Neuronal stem cell (in vitro differentiated cells): ENCODE results near the gene RAB8A.

Source experiments
- DNase-seq: peaks from one replicate; pipeline ENCODE4 v3.0.0-alpha.2; 2013; ENCODE audit warnings: low spot score
- H2AFZ ChIP-seq: one replicate; pipeline ENCODE4 v1.6.1; 2013; ENCODE audit warnings: mild to moderate bottlenecking, low read length, inconsistent platforms
- H2AK5ac ChIP-seq: 2 replicates; pipeline ENCODE4 v1.6.1; 2013; ENCODE audit warnings: low read depth, mild to moderate bottlenecking, inconsistent platforms, low read length, moderate library complexity, mixed read lengths
- H2BK120ac ChIP-seq: 2 replicates; pipeline ENCODE4 v1.6.1; 2013; ENCODE audit warnings: low read depth, mild to moderate bottlenecking, inconsistent platforms, low read length, moderate library complexity, mixed read lengths
- H2BK12ac ChIP-seq: one replicate; pipeline ENCODE4 v1.6.1; 2013; ENCODE audit warnings: low read length, inconsistent platforms
- H2BK15ac ChIP-seq: 2 replicates; pipeline ENCODE4 v1.6.1; 2013; ENCODE audit warnings: mild to moderate bottlenecking, low read length, inconsistent platforms, mixed read lengths
- H2BK5ac ChIP-seq: one replicate; pipeline ENCODE4 v1.6.1; 2013; ENCODE audit warnings: inconsistent platforms, mild to moderate bottlenecking, low read length, moderate library complexity
- H3K14ac ChIP-seq: one replicate; pipeline ENCODE4 v1.6.1; 2013; ENCODE audit warnings: low read length, inconsistent platforms
- H3K18ac ChIP-seq: 2 replicates; pipeline ENCODE4 v1.6.1; 2013; ENCODE audit warnings: low read length, inconsistent platforms
- H3K23ac ChIP-seq: 2 replicates; pipeline ENCODE4 v1.6.1; 2013; ENCODE audit warnings: low read depth, mild to moderate bottlenecking, mixed read lengths, low read length, inconsistent platforms; ENCODE audit not compliant: poor library complexity
- H3K27ac ChIP-seq: replicated peaks from 3 replicates; pipeline ENCODE4 v1.5.1; 2013; ENCODE audit warnings: low read length, inconsistent platforms
- H3K27me3 ChIP-seq, 3 experiments: 2 replicates each; pipeline ENCODE4 v1.6.1; 2013; ENCODE audit warnings: low read length in 3 of 3, mild to moderate bottlenecking in 2 of 3, inconsistent platforms in 1 of 3, low read depth in 1 of 3, mixed read lengths in 1 of 3, moderate library complexity in 1 of 3; ENCODE audit not compliant: control insufficient read depth in 3 of 3, insufficient read depth in 3 of 3
- H3K36me3 ChIP-seq, 2 donors: replicated peaks in 1 of 2; 2 replicates each; pipeline ENCODE4 v1.6.1; 2013; ENCODE audit warnings: low read length in 2 of 2; ENCODE audit not compliant: control insufficient read depth in 2 of 2, insufficient read depth in 2 of 2
- H3K4ac ChIP-seq: 2 replicates; pipeline ENCODE4 v1.6.1; 2013; ENCODE audit warnings: inconsistent platforms, mild to moderate bottlenecking, low read length, moderate library complexity
- H3K4me1 ChIP-seq, 2 donors: 1 replicate in 1 of 2; 2 replicates in 1 of 2; pipeline ENCODE4 v1.6.1; 2013; ENCODE audit warnings: low read length in 2 of 2, low read depth in 1 of 2; ENCODE audit not compliant: control insufficient read depth in 2 of 2, insufficient read depth in 1 of 2
- H3K4me2 ChIP-seq: one replicate; pipeline ENCODE4 v1.6.1; 2013; ENCODE audit warnings: mild to moderate bottlenecking, low read length, inconsistent platforms; ENCODE audit not compliant: insufficient read depth, poor library complexity, severe bottlenecking
- H3K4me3 ChIP-seq, 2 donors: 2 replicates each; pipeline ENCODE4 v1.5.1; 2013; ENCODE audit warnings: low read length in 2 of 2, mild to moderate bottlenecking in 2 of 2, inconsistent platforms in 1 of 2, moderate library complexity in 1 of 2
- H3K79me1 ChIP-seq: one replicate; pipeline ENCODE4 v1.6.1; 2013; ENCODE audit warnings: low read depth, mild to moderate bottlenecking, inconsistent platforms, low read length, moderate library complexity
- H3K9ac ChIP-seq: one replicate; pipeline ENCODE4 v1.6.1; 2013; ENCODE audit warnings: mild to moderate bottlenecking, low read depth, low read length, inconsistent platforms; ENCODE audit not compliant: poor library complexity
- H3K9me3 ChIP-seq, 2 donors: replicated peaks in 1 of 2; 2 replicates each; pipeline versions ENCODE3 to v1.6.1; 2013; ENCODE audit warnings: low read length in 2 of 2, mild to moderate bottlenecking in 2 of 2, inconsistent platforms in 1 of 2, low read depth in 1 of 2, mixed read lengths in 1 of 2, moderate library complexity in 1 of 2; ENCODE audit not compliant: control insufficient read depth in 2 of 2, insufficient read depth in 1 of 2
- H4K8ac ChIP-seq: one replicate; pipeline ENCODE4 v1.6.1; 2013; ENCODE audit warnings: low read depth, mild to moderate bottlenecking, inconsistent platforms, low read length, moderate library complexity
- H4K91ac ChIP-seq: one replicate; pipeline ENCODE4 v1.6.1; 2013; ENCODE audit warnings: low read length, low read depth, mild to moderate bottlenecking, inconsistent platforms; ENCODE audit not compliant: poor library complexity
- WGBS, 2 donors: extraction: QIAGEN DNeasy Blood & Tissue Kit; methylation state at CpG; one replicate each; pipeline ENCODE4 v1.1.7; 2013; ENCODE audit warnings: missing lambda C conversion rate in 2 of 2, mixed read lengths in 1 of 2; ENCODE audit not compliant: insufficient read length in 2 of 2, insufficient replicate concordance in 1 of 2; ENCODE audit errors: extremely low coverage in 2 of 2; 5-methylcytosine and 5-hydroxymethylcytosine counted together

Gene RAB8A

DNA sequence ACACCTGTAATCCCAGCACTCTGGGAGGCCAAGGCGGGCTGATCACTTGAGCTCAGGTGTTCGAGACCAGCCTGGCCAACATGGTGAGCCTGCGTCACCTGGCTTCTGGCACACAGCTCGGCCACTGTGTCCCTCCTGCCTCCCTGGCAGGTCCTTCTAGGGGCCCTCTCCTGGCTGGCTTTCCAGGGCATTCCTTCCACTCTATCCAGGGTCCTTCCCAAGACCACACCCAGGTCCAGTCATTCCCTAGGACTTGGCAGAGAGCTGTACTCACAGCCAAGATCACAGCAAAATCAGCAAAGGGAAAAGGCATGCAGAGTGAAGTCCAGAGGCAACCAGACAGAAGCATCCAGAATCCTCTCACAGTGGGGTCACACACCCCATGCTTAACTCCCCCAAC, 22.1 kb downstream of the RAB8A start:
- no peak overlapping the region for H3K14ac ChIP-seq
- no peak overlapping the region for H3K4me2 ChIP-seq
- no peak overlapping the region for H2BK12ac ChIP-seq
- no peak overlapping the region for H3K23ac ChIP-seq
- no peak overlapping the region for H3K4ac ChIP-seq
- H2BK120ac ChIP-seq = no peak overlapping the region
- H3K18ac ChIP-seq = no peak overlapping the region
- no peak overlapping the region for H2AFZ ChIP-seq
- no peaks in the 10 kb centered on the region for H3K27me3 ChIP-seq
- H2BK5ac ChIP-seq = peak overlapping the region; percentile 62
- no peak overlapping the region for H4K91ac ChIP-seq
- no peak overlapping the region for H4K8ac ChIP-seq
- H3K9me3 ChIP-seq = peaks cover 0 to 3% of the 10 kb centered on the region in 2 donors
- no peak overlapping the region for H2AK5ac ChIP-seq
- H3K79me1 ChIP-seq = no peaks in the 10 kb centered on the region
- DNase-seq = no peak
- no peak overlapping the region for H3K9ac ChIP-seq
- no peak overlapping the region for H2BK15ac ChIP-seq
- H3K4me3 ChIP-seq = no peak overlapping the region
- H3K4me1 ChIP-seq = no peaks in the 10 kb centered on the region
- no peak overlapping the region for H3K27ac ChIP-seq
- no CpG with 5 or more reads among the region's 4 CpGs for WGBS, 2 donors
- peaks cover 39 to 58% of the 10 kb centered on the region in 2 donors for H3K36me3 ChIP-seq

DNA sequence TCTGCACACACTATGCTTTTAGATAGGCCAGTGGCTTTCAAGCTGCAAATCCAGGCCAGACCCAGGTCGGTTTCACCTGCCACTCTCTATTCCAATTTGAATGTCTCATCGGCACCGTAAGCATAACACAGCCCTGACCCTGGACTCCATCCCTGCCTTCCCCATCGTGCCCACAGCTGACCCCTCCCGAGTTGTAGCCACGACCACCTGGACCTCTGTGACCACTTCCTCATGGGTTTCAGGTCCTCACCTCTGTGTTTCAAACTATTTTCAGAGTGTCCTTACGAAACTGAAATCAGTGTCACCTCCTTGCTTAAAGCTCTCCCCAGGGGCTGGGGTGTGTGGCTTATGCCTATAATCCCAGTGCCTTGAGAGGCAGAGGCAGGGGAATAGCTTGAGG, 22.8 kb downstream of the RAB8A start:
- Histone ChIP-seq H2BK15ac (no peak overlapping the region), H2AK5ac (no peak overlapping the region), H3K4me1 (no peaks in the 10 kb centered on the region), H3K9me3 (peaks cover 0 to 3% of the 10 kb centered on the region in 2 donors), H3K79me1 (no peaks in the 10 kb centered on the region), H3K23ac (no peak overlapping the region), H3K14ac (peak overlapping the region; percentile 38), H3K27ac (no peak overlapping the region), H3K4ac (no peak overlapping the region), H3K18ac (no peak overlapping the region), H3K9ac (no peak overlapping the region), H2BK5ac (no peak overlapping the region), H3K36me3 (peaks cover 34 to 51% of the 10 kb centered on the region in 2 donors), H4K8ac (no peak overlapping the region), H3K4me3 (no peak overlapping the region), H4K91ac (no peak overlapping the region), H2BK120ac (no peak overlapping the region), H2BK12ac (no peak overlapping the region), H2AFZ (no peak overlapping the region), H3K27me3 (no peaks in the 10 kb centered on the region), H3K4me2 (no peak overlapping the region)
- no peak for DNase-seq
- WGBS, 2 donors = no CpG with 5 or more reads among the region's 7 CpGs

DNA sequence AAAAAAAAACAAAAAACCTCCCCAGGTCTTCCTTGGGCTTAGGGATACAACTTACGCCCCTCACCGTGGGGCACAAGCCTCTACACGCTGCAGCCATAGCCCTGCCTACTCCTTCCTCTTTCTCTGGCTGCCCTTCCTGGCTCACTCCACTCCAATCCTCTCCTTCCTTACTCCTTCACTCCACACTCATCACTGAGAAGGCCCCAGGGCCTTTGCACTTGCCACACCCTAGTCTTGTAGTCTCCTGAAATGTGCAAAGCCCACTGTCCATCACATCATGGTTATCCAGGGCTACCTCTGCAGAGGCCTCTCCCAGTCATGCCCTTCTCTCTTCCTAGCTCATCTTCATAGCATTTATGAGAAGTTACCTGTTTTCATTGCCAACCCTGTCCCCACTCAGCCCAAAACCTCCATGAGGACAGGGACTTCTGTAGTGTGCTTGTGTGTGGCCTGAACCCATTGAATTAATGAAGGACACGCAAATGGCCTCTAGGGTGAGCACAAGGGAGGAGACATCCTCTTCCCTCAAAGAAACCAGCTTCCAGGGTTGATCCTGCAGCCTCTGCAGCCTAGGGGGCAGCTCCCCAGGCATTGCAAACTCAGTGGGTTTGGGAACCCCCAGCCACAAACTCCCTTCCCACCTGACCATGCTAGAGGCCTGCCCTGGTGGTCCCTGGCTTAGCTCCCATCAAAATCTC, 23.9 kb downstream of the RAB8A start:
- H3K36me3 ChIP-seq = peaks cover 27 to 41% of the 10 kb centered on the region in 2 donors
- no peak overlapping the region for H3K4me2 ChIP-seq
- H3K18ac ChIP-seq = no peak overlapping the region
- H3K23ac ChIP-seq = no peak overlapping the region
- H3K4ac ChIP-seq = no peak overlapping the region
- no peaks in the 10 kb centered on the region for H3K79me1 ChIP-seq
- no peak overlapping the region for H3K27ac ChIP-seq
- no CpG with 5 or more reads among the region's 4 CpGs for WGBS, 2 donors
- no peak overlapping the region for H2AK5ac ChIP-seq
- H2BK15ac ChIP-seq = no peak overlapping the region
- no peak overlapping the region for H3K4me3 ChIP-seq
- peaks cover 0 to 3% of the 10 kb centered on the region in 2 donors for H3K9me3 ChIP-seq
- no peak overlapping the region for H2BK12ac ChIP-seq
- no peak overlapping the region for H4K8ac ChIP-seq
- H3K27me3 ChIP-seq = no peaks in the 10 kb centered on the region
- no peak overlapping the region for H3K9ac ChIP-seq
- H4K91ac ChIP-seq = no peak overlapping the region
- H3K4me1 ChIP-seq = no peaks in the 10 kb centered on the region
- H2AFZ ChIP-seq = no peak overlapping the region
- no peak overlapping the region for H2BK120ac ChIP-seq
- no peak overlapping the region for H3K14ac ChIP-seq
- H2BK5ac ChIP-seq = no peak overlapping the region
- DNase-seq = no peak

DNA sequence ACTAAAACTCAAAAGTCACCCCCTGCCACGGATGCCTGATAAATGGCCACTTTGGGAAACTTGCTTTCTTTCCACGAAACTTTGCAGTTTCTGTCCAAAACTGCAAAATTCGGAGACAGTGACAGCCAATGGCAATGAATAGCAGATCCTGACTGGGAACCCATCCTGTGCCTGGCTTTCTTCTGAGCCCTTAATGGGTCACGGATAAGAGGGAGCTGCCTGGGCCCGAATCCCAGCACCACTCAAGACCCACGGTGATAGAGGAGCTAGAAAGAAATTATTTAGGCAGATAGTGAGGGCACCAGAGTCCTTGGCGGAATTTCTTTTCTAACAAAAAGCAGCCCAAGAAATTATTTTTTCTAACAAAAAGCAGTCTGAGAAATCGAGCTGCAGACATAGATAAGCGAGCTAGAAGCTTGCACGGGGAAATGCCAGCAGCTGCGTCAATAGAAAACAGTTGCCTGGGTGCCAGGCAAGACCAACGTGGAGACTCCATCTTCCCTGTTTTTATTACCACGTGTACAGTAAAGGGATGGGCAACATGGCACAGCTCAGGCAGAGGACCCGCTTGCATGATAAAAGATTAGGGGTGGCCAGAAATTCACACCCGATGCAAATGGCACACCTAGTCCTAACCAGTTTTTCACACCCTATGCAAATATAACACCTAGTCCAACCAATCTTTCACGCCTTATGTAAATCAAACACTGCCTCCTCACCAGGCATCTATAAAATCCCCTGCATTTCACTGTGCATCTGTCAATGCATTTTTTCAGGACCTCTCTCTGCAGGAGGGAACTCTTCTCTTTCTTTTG, 24.7 kb downstream of the RAB8A start:
- H2AFZ ChIP-seq = no peak overlapping the region
- H3K14ac ChIP-seq = no peak overlapping the region
- H3K79me1 ChIP-seq = no peaks in the 10 kb centered on the region
- no peak for DNase-seq
- no peak overlapping the region for H3K18ac ChIP-seq
- H2BK120ac ChIP-seq = no peak overlapping the region
- no peak overlapping the region for H2BK12ac ChIP-seq
- no peak overlapping the region for H3K4me2 ChIP-seq
- no peaks in the 10 kb centered on the region for H3K27me3 ChIP-seq
- WGBS, 2 donors = no CpG with 5 or more reads among the region's 16 CpGs
- H2BK15ac ChIP-seq = no peak overlapping the region
- H3K9ac ChIP-seq = no peak overlapping the region
- no peak overlapping the region for H4K8ac ChIP-seq
- H3K23ac ChIP-seq = no peak overlapping the region
- H3K9me3 ChIP-seq = peaks cover 0 to 2% of the 10 kb centered on the region in 2 donors
- H4K91ac ChIP-seq = no peak overlapping the region
- H3K4ac ChIP-seq = no peak overlapping the region
- H3K4me3 ChIP-seq = no peak overlapping the region
- H3K27ac ChIP-seq = no peak overlapping the region
- H3K36me3 ChIP-seq = peaks cover 26 to 34% of the 10 kb centered on the region in 2 donors
- no peaks in the 10 kb centered on the region for H3K4me1 ChIP-seq
- H2AK5ac ChIP-seq = no peak overlapping the region
- no peak overlapping the region for H2BK5ac ChIP-seq
